HL-60 (cell line): Measurements from ENCODE around the gene NHLRC3.

Experiments used
- POLR2AphosphoS5 ChIP-seq: IDR thresholded peaks from 2 replicates; pipeline ENCODE4 v1.6.1; 2012; ENCODE audit warnings: low read depth
- TF ChIP-seq, protein P1 (sequence below): IDR thresholded peaks from one replicate; pipeline ENCODE4 v1.5.1; 2011; ENCODE audit warnings: low read length, control low read depth, inconsistent platforms; ENCODE audit not compliant: insufficient read depth

- TF ChIP-seq, protein P1, sequence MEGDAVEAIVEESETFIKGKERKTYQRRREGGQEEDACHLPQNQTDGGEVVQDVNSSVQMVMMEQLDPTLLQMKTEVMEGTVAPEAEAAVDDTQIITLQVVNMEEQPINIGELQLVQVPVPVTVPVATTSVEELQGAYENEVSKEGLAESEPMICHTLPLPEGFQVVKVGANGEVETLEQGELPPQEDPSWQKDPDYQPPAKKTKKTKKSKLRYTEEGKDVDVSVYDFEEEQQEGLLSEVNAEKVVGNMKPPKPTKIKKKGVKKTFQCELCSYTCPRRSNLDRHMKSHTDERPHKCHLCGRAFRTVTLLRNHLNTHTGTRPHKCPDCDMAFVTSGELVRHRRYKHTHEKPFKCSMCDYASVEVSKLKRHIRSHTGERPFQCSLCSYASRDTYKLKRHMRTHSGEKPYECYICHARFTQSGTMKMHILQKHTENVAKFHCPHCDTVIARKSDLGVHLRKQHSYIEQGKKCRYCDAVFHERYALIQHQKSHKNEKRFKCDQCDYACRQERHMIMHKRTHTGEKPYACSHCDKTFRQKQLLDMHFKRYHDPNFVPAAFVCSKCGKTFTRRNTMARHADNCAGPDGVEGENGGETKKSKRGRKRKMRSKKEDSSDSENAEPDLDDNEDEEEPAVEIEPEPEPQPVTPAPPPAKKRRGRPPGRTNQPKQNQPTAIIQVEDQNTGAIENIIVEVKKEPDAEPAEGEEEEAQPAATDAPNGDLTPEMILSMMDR, result no peak
- no peak for TF ChIP-seq POLR2AphosphoS5
Measured at GRCh38 chr13:39035204-39035603, 3.1 kb upstream of the NHLRC3 start.
